Measurements from ENCODE around the gene FXYD5.

Gene FXYD5

DNA sequence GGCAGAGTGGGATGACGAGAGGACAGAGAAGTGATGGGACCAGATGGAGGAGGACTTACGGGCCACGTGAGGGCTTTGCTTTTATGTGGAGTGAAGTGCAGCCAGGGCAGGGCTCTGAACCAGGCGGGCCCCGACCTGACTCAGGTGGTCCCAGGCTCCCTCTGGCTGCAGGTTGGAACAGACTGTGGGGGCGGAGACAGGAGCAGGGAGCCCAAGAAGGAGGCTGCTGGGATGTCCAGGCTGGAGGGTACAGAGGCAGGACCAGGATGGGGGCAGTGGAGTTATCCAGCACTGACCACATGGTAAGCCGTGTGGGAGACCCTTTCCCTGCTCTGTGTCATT lies 2.1 kb downstream of the FXYD5 start:
- no peak for DNase-seq
- no peak for ATAC-seq

DNA sequence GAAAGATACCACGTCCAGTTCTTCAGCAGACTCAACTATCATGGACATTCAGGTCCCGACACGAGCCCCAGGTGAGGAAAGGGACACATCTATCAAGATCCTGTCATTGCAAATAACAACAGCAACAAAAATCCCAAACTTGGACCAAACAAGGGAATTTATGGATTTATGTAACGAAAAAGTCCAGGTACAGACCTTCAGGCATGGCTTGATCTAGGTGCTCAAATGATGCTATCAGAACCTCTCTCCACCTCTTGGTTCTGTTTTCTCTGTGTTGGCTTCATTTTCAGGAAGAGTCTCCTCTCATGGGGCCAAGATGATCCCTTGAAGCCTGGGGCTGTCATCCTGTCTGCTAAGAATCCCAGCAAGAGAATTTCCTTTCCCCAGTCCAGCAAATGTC lies 2.9 kb downstream of the FXYD5 start:
- no peak for DNase-seq
- ATAC-seq = no peak

- DNase-seq (no peak), ATAC-seq (no peak)
Observed at GRCh38 chr19:35159606-35160005, 5.1 kb downstream of the FXYD5 start.

DNA sequence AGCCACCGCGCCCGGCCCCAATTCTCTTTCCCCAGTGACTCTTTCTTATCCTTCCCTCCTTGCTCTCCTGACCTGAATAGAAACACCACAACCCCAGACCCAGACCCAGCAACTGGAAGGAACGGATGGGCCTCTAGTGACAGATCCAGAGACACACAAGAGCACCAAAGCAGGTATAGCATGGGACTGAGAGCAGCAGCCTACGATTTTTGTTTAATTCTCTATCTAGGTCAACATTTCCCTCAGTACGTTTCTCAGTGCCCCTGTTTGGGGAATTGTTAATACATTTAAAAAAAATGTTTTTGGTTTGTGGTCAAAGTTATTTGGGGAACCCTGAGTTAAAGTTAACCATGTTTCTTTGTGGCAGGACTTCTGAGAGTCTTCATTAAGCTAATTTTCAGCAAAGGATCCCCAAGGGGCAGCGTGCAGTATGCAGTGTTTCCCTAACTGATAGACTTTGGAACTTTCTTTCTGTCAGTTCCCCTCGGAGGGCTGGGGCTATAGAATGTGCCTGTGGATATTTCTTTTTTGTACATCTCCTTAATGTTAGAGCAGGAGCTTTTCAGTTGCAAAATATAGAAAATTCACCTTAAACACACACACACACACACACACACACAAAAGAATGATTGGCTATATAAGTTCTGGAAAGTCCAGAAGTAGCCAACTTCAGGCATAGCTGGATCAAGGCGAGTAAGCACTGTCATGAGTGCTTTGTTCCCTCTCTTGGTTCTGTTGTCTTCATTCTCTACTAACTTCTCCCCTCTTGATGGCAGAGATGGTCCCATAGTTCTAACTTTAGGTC lies 6.3 kb downstream of the FXYD5 start:
- ATAC-seq = no peak
- DNase-seq = no peak

DNA sequence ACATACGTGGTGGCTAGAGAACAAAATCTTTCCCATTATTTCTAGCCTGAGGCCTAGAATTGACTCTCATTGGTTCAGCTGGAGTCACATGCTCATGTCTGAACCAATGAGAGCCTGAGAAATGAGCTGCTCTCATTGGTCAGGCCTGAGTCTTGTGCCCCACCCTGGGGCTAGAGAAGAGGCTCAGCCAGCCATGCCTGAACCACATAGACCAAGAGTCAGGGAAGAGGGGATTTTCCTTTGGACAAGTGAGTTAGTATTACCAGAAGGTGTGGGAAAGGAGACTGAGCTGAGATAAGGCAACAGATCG lies 6.9 kb downstream of the FXYD5 start:
- DNase-seq (no peak), ATAC-seq (peak; percentile 57)

DNA sequence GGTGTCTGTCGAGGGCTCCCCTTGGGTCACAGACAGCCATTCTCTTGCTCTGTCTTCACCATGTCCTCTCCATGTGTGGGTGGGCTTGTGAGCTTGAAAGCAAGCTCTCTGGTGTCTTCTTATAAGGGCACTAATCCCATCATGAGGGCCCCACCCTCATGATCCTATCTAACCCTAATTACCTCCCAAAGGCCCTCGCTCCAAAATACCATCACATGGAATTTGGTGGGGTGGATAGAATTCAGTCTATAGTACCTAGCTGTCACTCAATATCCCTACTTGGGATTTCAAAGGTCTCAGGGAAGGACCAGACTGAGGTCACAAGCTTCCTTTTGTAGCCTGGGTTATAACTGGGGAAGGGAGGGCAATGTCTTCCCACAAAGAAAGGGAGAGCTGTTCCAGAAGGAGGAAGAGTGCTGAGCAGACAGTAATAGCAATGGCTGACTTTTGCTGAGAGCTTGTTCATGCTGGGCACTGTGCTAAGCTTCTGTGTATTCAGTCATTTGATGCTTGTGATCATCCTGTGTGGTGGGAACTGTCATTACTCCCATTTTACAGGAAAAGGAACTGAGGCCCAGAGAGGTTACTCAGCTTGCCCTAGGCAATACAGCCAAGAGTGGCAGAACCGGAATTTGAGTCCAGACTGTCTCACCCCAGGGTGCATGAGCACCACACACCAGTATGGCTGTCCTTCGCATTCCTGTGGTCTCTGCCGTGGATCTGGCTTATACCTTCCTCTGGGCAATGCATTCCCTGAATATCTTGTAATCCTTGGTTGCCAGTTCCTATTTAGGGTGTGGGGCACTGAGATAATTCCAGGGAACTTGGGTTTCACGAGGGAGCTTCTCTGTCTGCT lies 8.2 kb downstream of the FXYD5 start:
- DNase-seq (no peak), ATAC-seq (no peak)

DNA sequence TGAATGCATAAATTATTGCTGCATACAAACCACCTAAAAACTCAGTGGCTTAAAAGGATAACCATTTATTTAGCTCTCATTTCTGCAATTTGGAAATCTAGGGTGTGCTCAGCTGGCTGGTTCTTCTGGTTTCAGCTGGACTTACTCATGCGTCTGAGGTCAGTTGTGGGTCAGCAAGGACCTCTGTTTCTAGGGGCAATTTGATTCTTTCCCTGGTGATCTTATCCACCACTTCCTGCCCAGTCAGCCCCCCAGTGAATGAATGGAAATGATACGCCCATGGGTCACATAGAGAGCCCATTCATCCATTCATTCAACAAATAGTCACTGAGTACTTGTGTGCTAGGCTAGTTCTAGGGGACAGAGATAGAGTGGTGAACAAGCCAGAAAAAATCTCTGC lies 9.9 kb downstream of the FXYD5 start:
- ATAC-seq = no peak

DNA sequence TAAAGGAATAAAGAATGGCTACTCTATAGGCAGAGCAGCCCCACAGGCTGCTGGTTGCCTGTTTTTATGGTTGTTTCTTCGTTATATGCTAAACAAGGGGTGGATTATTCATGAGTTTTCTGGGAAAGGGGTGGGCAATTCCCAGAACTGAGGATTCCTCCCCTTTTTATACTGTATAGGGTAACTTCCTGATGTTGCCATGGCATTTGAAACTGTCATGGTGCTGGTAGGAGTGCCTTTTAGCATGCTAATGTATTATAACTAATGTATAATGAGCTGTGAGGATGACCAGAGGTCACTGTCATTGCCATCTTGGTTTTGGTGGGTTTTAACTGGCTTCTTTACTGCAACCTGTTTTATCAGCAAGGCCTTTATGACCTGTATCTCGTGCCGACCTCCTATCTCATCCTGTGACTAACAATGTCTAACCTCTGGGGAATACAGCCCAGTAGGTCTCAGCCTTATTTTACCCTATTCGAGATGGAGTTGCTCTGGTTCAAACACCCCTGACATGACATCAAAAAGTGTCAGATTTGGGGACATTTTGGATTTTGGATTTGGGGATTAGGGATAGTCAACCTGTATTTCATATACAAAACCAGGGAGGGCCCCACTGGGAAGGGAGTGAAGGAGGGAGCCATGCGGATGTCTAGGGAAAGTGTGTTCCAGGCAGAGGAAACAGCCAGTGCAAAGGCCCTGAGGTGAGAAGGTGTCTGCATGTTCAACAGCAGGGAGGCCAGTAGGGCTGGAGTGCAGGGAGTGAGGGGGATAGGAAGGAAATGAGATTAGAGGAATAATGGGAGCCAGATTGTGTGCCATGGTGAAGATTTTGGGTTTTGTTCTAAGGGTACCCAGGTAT lies 10.9 kb downstream of the FXYD5 start:
- ATAC-seq (no peak), DNase-seq (no peak)

More for the DNA sequence above, 9.9 kb downstream of the FXYD5 start:
- DNase-seq = no peak

GRCh38 chr19:35166100-35167063 lies 11.8 kb downstream of the FXYD5 start:
- no peak for ATAC-seq
- DNase-seq = peak; percentile 42

GRCh38 chr19:35167251-35168119 lies 12.9 kb downstream of the FXYD5 start:
- DNase-seq (no peak), ATAC-seq (no peak)

DNA sequence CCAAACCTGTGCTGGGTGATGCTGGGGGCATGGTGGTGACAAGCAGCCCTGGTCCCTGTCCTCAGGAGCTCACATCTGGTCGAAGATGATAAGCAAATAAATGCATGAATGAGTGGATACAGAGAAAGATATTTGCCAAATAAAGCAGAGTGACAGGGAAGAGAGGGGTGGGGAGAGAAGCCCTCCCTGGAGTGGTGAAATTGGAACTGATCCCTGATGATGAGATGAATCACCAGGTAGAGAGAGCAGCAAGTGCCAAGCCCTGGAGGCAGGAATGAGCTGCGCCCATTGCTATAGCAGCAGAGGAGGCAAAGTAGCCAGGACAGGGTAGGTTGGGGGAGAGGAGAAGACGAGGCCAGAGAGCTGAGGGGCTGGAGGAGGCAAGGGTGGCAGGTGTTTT lies 13.7 kb downstream of the FXYD5 start:
- ATAC-seq = no peak
- no peak for DNase-seq

GRCh38 chr19:35169221-35169995 lies 14.9 kb downstream of the FXYD5 start:
- ATAC-seq = peak; percentile 59
- DNase-seq = no peak

GRCh38 chr19:35170359-35171061 lies 16.0 kb downstream of the FXYD5 start:
- DNase-seq (no peak), ATAC-seq (no peak)

DNA sequence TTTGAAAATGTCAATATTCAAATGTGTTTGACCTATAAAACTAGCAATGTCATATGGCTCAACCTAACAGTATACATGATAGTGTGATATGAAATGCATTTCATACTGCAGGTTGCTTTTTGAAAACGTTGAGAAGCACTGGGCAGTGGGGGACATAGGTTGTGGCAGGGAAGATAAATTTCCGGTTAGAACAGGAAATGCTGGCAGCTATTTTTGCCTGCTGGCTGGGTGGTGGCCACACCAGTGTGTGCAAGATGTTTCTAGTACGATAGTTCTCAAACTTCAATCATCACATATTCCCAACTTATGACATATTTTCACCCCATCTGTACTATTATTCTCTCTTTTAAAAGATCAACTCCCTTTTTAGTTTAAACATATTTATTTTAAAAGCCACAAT lies 17.2 kb downstream of the FXYD5 start:
- ATAC-seq (no peak), DNase-seq (no peak)

GRCh38 chr19:35174226-35174625 lies 19.7 kb downstream of the FXYD5 start:
- ATAC-seq = no peak
- no peak for DNase-seq

GRCh38 chr19:35176181-35176570 lies 21.6 kb downstream of the FXYD5 start:
- DNase-seq = no peak
- ATAC-seq = no peak

GRCh38 chr19:35177377-35178274 lies 23.1 kb downstream of the FXYD5 start:
- ATAC-seq (no peak), DNase-seq (no peak)

GRCh38 chr19:35178701-35179100 lies 24.2 kb downstream of the FXYD5 start:
- no peak for ATAC-seq

More at GRCh38 chr19:35178701-35179100, 24.2 kb downstream of the FXYD5 start:
- DNase-seq = no peak
